ENCODE data around the gene ZFHX3.

GRCh38 chr16:72829846-72830775 lies 217.8 kb downstream of the ZFHX3 start:
- TF ChIP-seq CTCF (optimal IDR thresholded peaks at IDR 0.05 in 1 of 3, IDR thresholded peaks at IDR 0.05 in 1 of 3, conservative IDR thresholded peaks at IDR 0.05 in 1 of 3; ENCODE audit: extremely low read depth in 1 of 3, insufficient read depth in 2 of 3, low read length in 3 of 3): no peak
- TF ChIP-seq EZH2 (IDR thresholded peaks at IDR 0.05; ENCODE audit: low read length): no peak
